HG03575 (cell line): ENCODE measurements around the gene SLC10A6.

ENCODE experiments used
- ATAC-seq: cut with Tn5 transposase; IDR thresholded peaks from one replicate; pipeline ENCODE4 v1.9.1; 2021; ENCODE audit not compliant: unreplicated experiment, insufficient number of reproducible peaks, low FRiP score; ENCODE audit errors: extremely low read depth

SLC10A6 gene

GRCh38 chr4:86855572-86855971 lies 6.4 kb upstream of the SLC10A6 start:
- ATAC-seq, result no peak

- no peak for ATAC-seq
These were observed 4.0 kb upstream of the SLC10A6 start for GRCh38 chr4:86853209-86853608.

- ATAC-seq, result no peak
These were observed 1.0 kb downstream of the SLC10A6 start for GRCh38 chr4:86848136-86848535.

- no peak for ATAC-seq
These were observed 1.6 kb downstream of the SLC10A6 start for GRCh38 chr4:86847571-86847970.

GRCh38 chr4:86846921-86847320 lies 2.3 kb downstream of the SLC10A6 start:
- ATAC-seq, result no peak

- no peak for ATAC-seq
These were observed 3.6 kb downstream of the SLC10A6 start for GRCh38 chr4:86845593-86845992.

- no peak for ATAC-seq
These were observed 7.9 kb downstream of the SLC10A6 start for GRCh38 chr4:86841309-86841708.

- no peak for ATAC-seq
These were observed 8.3 kb downstream of the SLC10A6 start for GRCh38 chr4:86840858-86841257.

GRCh38 chr4:86837691-86838503 lies 11.3 kb downstream of the SLC10A6 start:
- no peak for ATAC-seq

- ATAC-seq, result no peak
These were observed 13.5 kb downstream of the SLC10A6 start for GRCh38 chr4:86835677-86836076.

- no peak for ATAC-seq
These were observed 14.3 kb downstream of the SLC10A6 start for GRCh38 chr4:86834901-86835300.

- no peak for ATAC-seq
These were observed 15.6 kb downstream of the SLC10A6 start for GRCh38 chr4:86833615-86834014.

- no peak for ATAC-seq
These were observed 17.7 kb downstream of the SLC10A6 start for GRCh38 chr4:86831262-86832130.

GRCh38 chr4:86825511-86825910 lies 23.7 kb downstream of the SLC10A6 start:
- ATAC-seq, result no peak

- ATAC-seq, result no peak
These were observed 27.0 kb downstream of the SLC10A6 start for GRCh38 chr4:86822136-86822535.

- no peak for ATAC-seq
These were observed 28.0 kb downstream of the SLC10A6 start for GRCh38 chr4:86821151-86821550.

GRCh38 chr4:86819561-86819960 lies 29.6 kb downstream of the SLC10A6 start:
- no peak for ATAC-seq

GRCh38 chr4:86818841-86819240 lies 30.3 kb downstream of the SLC10A6 start:
- ATAC-seq, result no peak

- ATAC-seq, result no peak
These were observed 31.0 kb downstream of the SLC10A6 start for GRCh38 chr4:86818211-86818610.
